Bronchial epithelial cell (primary cell): ENCODE results near the gene PPP1R14C. TPM values are rescaled to one million over a fixed set of nuclear protein-coding genes. Genes with fewer than 3 reads are reported as not detected.

ENCODE experiments used
- DNase-seq: peaks from one replicate; pipeline ENCODE4 v3.0.0-alpha.2; 2010; ENCODE audit warnings: low read depth
- FAIRE-seq: peaks from 2 replicates; lab custom pipeline; 2011; peaks lifted over from hg19 to GRCh38; lab: Jason Lieb, UNC
- H3K27me3 ChIP-seq: 2 replicates; pipeline ENCODE4 v1.5.1; 2011; ENCODE audit warnings: low read length; ENCODE audit not compliant: control insufficient read depth, insufficient read depth
- H3K36me3 ChIP-seq: 2 replicates; pipeline ENCODE4 v1.5.1; 2011; ENCODE audit warnings: low read length; ENCODE audit not compliant: control insufficient read depth, insufficient read depth
- H3K4me3 ChIP-seq: 2 replicates; pipeline ENCODE4 v1.5.1; 2011; ENCODE audit warnings: mild to moderate bottlenecking, low read depth, low read length, control low read depth
- CTCF ChIP-seq: IDR thresholded peaks from 2 replicates; pipeline ENCODE4 v1.5.1; 2011; ENCODE audit warnings: mild to moderate bottlenecking, moderate library complexity, low read length, control low read depth, inconsistent platforms; ENCODE audit not compliant: insufficient read depth, severe bottlenecking
- total RNA-seq: library from RNA; depleted of rRNA; stranded (reverse); fragments of >200 nt; gene quantifications from 2 replicates; pipeline ENCODE4 v1.2.1, GENCODE V29; 2014

PPP1R14C gene
- total RNA-seq, 1 donor from 2014 or later, result 72.1 TPM

GRCh38 chr6:150230164-150230561 lies 87.3 kb downstream of the PPP1R14C start:
- peak; percentile 44 for DNase-seq
- Histone ChIP-seq H3K4me3 (no peak overlapping the region), H3K36me3 (peaks cover 3% of the 10 kb centered on the region), H3K27me3 (no peaks in the 10 kb centered on the region)
- FAIRE-seq, result no peak
- no peak for TF ChIP-seq CTCF

GRCh38 chr6:150230832-150231524 lies 88.1 kb downstream of the PPP1R14C start:
- DNase-seq (no peak), FAIRE-seq (no peak)
- H3K4me3 ChIP-seq, result no peak overlapping the region
- no peak for TF ChIP-seq CTCF
- peaks cover 3% of the 10 kb centered on the region for H3K36me3 ChIP-seq
- H3K27me3 ChIP-seq, result no peaks in the 10 kb centered on the region

- Histone ChIP-seq H3K4me3 (no peak overlapping the region), H3K36me3 (peaks cover 3% of the 10 kb centered on the region), H3K27me3 (no peaks in the 10 kb centered on the region)
- DNase-seq (peak; percentile 76), FAIRE-seq (no peak)
- TF ChIP-seq CTCF, result no peak
Measured at GRCh38 chr6:150231525-150231850, 88.6 kb downstream of the PPP1R14C start.

- TF ChIP-seq CTCF, result no peak
- DNase-seq (peak; percentile 71), FAIRE-seq (no peak)
- Histone ChIP-seq H3K36me3 (peaks cover 6% of the 10 kb centered on the region), H3K27me3 (no peaks in the 10 kb centered on the region), H3K4me3 (no peak overlapping the region)
Measured at GRCh38 chr6:150233843-150234269, 91.0 kb downstream of the PPP1R14C start.

GRCh38 chr6:150235218-150235617 lies 92.4 kb downstream of the PPP1R14C start:
- Histone ChIP-seq H3K4me3 (no peak overlapping the region), H3K36me3 (peaks cover 6% of the 10 kb centered on the region), H3K27me3 (no peaks in the 10 kb centered on the region)
- no peak for FAIRE-seq
- no peak for TF ChIP-seq CTCF
- no peak for DNase-seq

GRCh38 chr6:150236114-150236513 lies 93.3 kb downstream of the PPP1R14C start:
- H3K36me3 ChIP-seq, result peaks cover 6% of the 10 kb centered on the region
- no peak overlapping the region for H3K4me3 ChIP-seq
- H3K27me3 ChIP-seq, result no peaks in the 10 kb centered on the region
- DNase-seq, result no peak
- no peak for FAIRE-seq
- no peak for TF ChIP-seq CTCF
